ENCODE results near the gene TANK. TPM values are rescaled to one million over a fixed set of nuclear protein-coding genes. Genes with fewer than 3 reads are reported as not detected.
"Not testable (repeated sequence)": the region's sequence is repeated elsewhere in the genome, so short reads cannot be mapped to it uniquely, and the experiment has no call there.

Gene TANK
- total and polyA plus RNA-seq, 4 donors: 33.1 to 76.9 (median 48.5) TPM

DNA sequence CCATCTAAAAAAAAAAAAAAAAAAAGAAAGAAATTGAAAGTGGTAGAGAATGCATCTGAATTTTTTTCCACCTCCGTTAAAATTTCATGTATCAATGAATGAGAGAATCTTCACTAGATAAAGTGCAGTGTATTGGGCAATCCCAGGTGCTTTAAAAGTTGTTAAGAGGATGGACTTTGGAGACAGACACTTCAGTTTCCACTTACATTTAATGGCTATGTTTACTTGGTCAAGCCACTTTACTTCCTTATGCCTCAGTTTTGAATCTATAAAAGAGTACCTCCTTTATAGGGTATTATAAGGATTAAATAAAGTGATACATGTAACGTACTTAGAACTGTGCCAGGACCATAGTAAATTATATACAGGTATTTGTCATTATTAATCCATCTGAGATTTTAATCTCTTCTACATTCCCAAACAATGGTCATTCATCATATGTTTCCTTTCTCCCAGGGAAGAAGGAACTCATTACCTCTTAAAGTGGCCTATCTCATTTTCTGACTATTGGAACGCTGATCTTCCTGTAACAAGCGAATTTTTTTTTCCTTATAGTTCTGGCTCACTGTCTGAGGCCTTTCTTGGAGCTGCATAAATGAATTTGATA is 29.1 kb upstream of the TANK start:
- whole genome bisulfite sequencing, 2 donors: 78 to 82% methylated on average over 4 of the region's 4 CpGs
- intact Hi-C loops (cut with DNase I): no loop called here
- Histone ChIP-seq H3K9me3 (ENCODE audit: control insufficient read depth, low read length) (no peaks in the 10 kb centered on the region), H3K27me3 (ENCODE audit: control insufficient read depth in 1 of 2, insufficient read depth in 2 of 2, low read length in 1 of 2) (no peaks in the 10 kb centered on the region), H3K36me3 (ENCODE audit: control insufficient read depth in 1 of 2, insufficient read depth in 2 of 2, low read length in 1 of 2) (no peaks in the 10 kb centered on the region), H3K4me3 (ENCODE audit: low read length in 2 of 2) (no peak overlapping the region), H3K4me1 (ENCODE audit: control insufficient read depth in 1 of 2, insufficient read depth in 2 of 2, low read length in 2 of 2) (peaks cover 0 to 2% of the 10 kb centered on the region in 2 donors), H3K27ac (ENCODE audit: low read depth in 1 of 2, low read length in 2 of 2) (no peak overlapping the region)
- no peak for ATAC-seq (ENCODE audit: low FRiP score)
- DNase-seq: no peak

DNA sequence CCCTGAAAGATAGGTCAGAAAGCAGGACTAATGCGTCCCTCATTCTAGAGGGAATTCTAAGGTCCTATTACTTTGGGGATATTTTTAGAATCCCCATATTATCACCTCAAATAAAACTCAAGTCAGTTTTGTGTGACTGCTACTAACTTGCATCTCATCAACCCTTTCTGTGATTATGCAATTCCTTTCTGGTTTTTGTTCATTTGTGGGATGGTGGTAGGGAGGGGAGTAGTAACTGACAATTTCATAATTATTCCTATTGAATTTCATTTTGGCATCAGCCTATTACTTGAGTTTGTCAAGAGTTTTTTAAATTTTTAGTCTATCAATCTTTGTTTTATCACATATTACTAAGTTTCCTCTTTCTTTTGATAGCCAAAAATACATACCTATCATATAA is 28.4 kb upstream of the TANK start:
- ATAC-seq (ENCODE audit: low FRiP score) (no peak), DNase-seq (no peak)
- H3K4me1 ChIP-seq (ENCODE audit: control insufficient read depth in 1 of 2, insufficient read depth in 2 of 2, low read length in 2 of 2): peaks cover 0 to 2% of the 10 kb centered on the region in 2 donors
- H3K9me3 ChIP-seq (ENCODE audit: control insufficient read depth, low read length): no peaks in the 10 kb centered on the region
- WGBS, 2 donors: 79 to 81% methylated on average over 1 of the region's 1 CpG
- H3K27me3 ChIP-seq (ENCODE audit: control insufficient read depth in 1 of 2, insufficient read depth in 2 of 2, low read length in 1 of 2): no peaks in the 10 kb centered on the region
- H3K4me3 ChIP-seq (ENCODE audit: low read length in 2 of 2): no peak overlapping the region
- H3K36me3 ChIP-seq (ENCODE audit: control insufficient read depth in 1 of 2, insufficient read depth in 2 of 2, low read length in 1 of 2): no peaks in the 10 kb centered on the region
- no peak overlapping the region for H3K27ac ChIP-seq (ENCODE audit: low read depth in 1 of 2, low read length in 2 of 2)
- intact Hi-C loops (cut with DNase I): no loop called here

DNA sequence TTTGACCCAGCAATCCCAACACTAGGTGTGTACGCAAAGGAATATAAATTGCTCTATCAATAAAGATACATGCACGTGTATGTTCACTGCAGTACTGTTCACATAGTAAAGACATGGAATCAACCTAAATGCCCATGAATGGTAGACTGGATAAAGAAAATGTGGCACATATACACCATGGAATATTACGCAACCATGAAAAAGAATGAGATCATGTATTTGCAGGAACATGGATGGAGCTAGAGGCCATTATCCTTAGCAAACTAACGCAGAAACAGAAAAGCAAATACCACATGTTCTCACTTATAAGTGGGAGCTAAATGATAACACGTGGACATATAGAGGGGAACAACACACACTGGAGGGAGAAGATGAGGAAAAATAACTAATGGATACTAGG is 27.8 kb upstream of the TANK start:
- WGBS, 2 donors: 96 to 97% methylated on average over 5 of the region's 5 CpGs
- H3K27ac ChIP-seq (ENCODE audit: low read depth in 1 of 2, low read length in 2 of 2); DNase-seq; H3K4me1 ChIP-seq (ENCODE audit: control insufficient read depth in 1 of 2, insufficient read depth in 2 of 2, low read length in 2 of 2); H3K36me3 ChIP-seq (ENCODE audit: control insufficient read depth in 1 of 2, insufficient read depth in 2 of 2, low read length in 1 of 2); H3K9me3 ChIP-seq (ENCODE audit: control insufficient read depth, low read length); H3K4me3 ChIP-seq (ENCODE audit: low read length in 2 of 2); intact Hi-C loops (cut with DNase I); ATAC-seq (ENCODE audit: low FRiP score); H3K27me3 ChIP-seq (ENCODE audit: control insufficient read depth in 1 of 2, insufficient read depth in 2 of 2, low read length in 1 of 2): not testable (repeated sequence)

DNA sequence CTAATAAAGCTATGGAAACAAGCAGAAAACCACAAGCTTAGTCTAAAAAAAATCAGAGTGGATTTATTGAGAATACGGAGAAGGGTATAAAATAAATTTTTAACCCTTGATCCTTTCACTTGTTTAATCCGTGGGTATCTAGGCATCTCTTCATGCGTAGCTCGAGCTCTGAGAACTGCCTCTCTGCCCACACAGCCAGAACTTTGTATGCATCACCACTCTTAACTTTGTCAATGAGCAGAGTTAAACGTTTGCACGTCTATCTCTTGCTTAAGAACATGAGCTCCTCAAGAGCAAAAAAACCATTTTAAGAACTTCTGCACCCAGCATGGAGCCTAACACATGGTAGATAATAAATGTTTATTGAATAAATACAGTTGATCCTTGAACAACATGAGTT is 26.9 kb upstream of the TANK start:
- no peaks in the 10 kb centered on the region for H3K27me3 ChIP-seq (ENCODE audit: control insufficient read depth in 1 of 2, insufficient read depth in 2 of 2, low read length in 1 of 2)
- H3K27ac ChIP-seq (ENCODE audit: low read depth in 1 of 2, low read length in 2 of 2): no peak overlapping the region
- H3K4me1 ChIP-seq (ENCODE audit: control insufficient read depth in 1 of 2, insufficient read depth in 2 of 2, low read length in 2 of 2): peaks cover 0 to 2% of the 10 kb centered on the region in 2 donors
- H3K4me3 ChIP-seq (ENCODE audit: low read length in 2 of 2): no peak overlapping the region
- intact Hi-C loops (cut with DNase I): no loop called here
- DNase-seq: no peak
- WGBS, 2 donors: 91 to 93% methylated on average over 6 of the region's 6 CpGs
- ATAC-seq (ENCODE audit: low FRiP score): no peak
- no peaks in the 10 kb centered on the region for H3K9me3 ChIP-seq (ENCODE audit: control insufficient read depth, low read length)
- H3K36me3 ChIP-seq (ENCODE audit: control insufficient read depth in 1 of 2, insufficient read depth in 2 of 2, low read length in 1 of 2): no peaks in the 10 kb centered on the region

DNA sequence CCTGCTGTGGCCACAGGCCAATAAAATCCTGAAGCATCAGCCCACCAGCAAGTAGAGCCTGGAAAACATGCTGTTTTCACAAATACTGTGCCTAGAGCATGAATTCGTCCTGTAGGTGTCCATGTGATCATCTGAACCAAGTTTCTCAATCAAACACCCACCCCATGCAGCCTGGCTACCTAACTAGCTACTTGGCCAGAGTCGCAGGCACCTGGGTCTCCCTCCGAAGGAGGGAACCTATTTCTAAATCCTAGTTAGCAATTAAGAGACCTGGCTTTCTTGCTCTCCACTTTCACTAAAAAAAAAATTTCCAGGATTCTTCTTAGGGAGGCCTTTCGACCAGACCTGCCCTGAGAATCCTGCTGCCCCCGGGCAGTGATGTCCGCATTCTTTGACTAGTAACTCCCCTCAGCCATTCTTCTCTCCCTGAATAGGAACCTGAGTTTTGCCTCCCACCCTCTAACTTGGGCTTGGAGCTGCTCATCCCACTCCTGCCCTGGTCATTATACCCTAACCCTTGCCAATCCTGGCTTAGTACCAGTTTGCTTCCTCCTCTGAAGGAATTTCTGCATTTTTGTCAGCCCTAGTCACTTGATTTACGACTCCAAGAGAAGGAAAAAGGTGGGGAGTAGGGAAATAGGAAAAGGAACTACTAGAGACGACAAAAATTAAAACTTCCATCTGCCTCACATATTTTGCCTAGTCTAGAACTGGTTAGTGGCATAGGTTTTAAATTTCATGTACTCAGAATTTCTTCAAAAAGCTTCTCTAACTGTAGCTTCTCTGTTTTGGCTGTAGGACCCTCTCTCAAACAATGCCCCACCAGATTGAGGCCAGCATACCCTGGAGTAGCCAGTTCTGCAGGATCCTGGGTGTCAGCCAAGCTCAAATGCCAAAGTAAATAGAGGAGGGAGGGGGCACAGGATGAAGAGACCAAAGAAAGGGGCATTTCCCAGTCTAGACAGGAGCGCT is 25.4 kb upstream of the TANK start:
- Histone ChIP-seq H3K27ac (ENCODE audit: low read depth in 1 of 2, low read length in 2 of 2) (no peak overlapping the region), H3K4me1 (ENCODE audit: control insufficient read depth in 1 of 2, insufficient read depth in 2 of 2, low read length in 2 of 2) (peaks cover 0 to 2% of the 10 kb centered on the region in 2 donors), H3K36me3 (ENCODE audit: control insufficient read depth in 1 of 2, insufficient read depth in 2 of 2, low read length in 1 of 2) (no peaks in the 10 kb centered on the region), H3K9me3 (ENCODE audit: control insufficient read depth, low read length) (no peaks in the 10 kb centered on the region), H3K27me3 (ENCODE audit: control insufficient read depth in 1 of 2, insufficient read depth in 2 of 2, low read length in 1 of 2) (no peaks in the 10 kb centered on the region), H3K4me3 (ENCODE audit: low read length in 2 of 2) (no peak overlapping the region)
- intact Hi-C loops (cut with DNase I): no loop called here
- ATAC-seq (ENCODE audit: low FRiP score): no peak
- DNase-seq: peak in 1 of 2 donors; percentile 50
- 55 to 57% methylated on average over 9 of the region's 9 CpGs for WGBS, 2 donors

DNA sequence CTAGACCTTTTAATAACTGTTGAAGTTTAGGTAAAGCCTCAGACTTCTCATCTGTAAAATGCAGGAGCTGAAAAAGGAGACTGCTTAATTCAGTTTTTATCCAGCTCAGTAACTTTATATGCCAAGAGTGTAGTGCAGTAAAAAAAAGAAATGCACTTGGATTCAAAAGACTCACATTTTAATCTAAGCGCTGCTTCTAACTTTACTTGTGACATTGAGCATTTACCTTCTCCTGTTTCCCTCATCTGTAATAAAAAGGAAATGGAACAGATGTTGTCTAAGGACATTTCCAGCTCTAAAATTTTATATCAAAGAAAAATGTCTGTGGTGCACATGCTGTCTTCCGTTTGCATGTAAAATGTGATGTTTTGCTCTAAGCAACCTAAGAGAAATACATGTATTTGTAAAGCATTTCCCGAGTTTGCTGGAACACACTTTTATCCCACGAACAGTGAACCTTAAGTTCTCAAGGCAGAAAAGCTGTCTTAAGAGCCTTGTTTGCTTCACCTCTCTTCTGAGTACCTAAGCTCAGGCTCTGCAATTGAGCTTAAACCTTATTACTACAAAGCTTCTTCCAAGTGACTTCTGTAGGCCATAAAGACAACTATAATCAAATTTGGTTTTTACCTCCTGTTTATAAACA is 24.2 kb upstream of the TANK start:
- Histone ChIP-seq H3K4me1 (ENCODE audit: control insufficient read depth in 1 of 2, insufficient read depth in 2 of 2, low read length in 2 of 2) (peaks cover 0 to 2% of the 10 kb centered on the region in 2 donors), H3K36me3 (ENCODE audit: control insufficient read depth in 1 of 2, insufficient read depth in 2 of 2, low read length in 1 of 2) (no peaks in the 10 kb centered on the region), H3K27me3 (ENCODE audit: control insufficient read depth in 1 of 2, insufficient read depth in 2 of 2, low read length in 1 of 2) (no peaks in the 10 kb centered on the region), H3K27ac (ENCODE audit: low read depth in 1 of 2, low read length in 2 of 2) (no peak overlapping the region), H3K9me3 (ENCODE audit: control insufficient read depth, low read length) (no peaks in the 10 kb centered on the region), H3K4me3 (ENCODE audit: low read length in 2 of 2) (no peak overlapping the region)
- intact Hi-C loops (cut with DNase I): no loop called here
- DNase-seq: no peak
- 42 to 44% methylated on average over 4 of the region's 4 CpGs for WGBS, 2 donors
- no peak for ATAC-seq (ENCODE audit: low FRiP score)

DNA sequence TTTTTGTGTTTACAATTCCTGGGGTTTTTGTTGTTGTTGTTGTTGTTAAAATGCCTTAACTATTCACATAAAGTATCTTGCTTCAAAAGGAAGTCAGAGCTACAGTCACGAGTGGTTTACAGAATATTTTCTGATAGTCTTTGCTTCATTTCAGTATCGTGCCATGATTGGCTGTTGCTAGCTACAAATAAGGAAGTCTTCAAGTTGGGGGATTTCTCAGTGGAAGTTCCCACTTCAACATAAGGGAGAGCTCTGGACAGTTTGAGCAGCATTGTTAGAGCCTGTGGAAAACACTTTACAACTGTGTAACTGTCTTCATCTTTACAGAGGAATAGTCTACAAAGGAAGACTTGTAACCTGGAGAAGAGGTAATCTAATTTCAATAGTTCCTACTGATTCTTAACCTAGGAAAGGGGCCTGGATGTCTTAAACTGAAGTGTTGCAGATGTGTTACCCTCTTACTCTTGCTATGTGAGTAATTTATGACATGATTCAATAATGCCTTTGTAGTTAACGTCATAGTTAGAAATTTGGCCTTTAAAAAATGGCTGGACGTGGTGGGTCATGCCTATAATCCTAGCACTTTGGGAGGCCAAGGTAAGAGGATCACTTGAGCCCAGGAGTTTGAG is 23.4 kb upstream of the TANK start:
- Histone ChIP-seq H3K4me3 (ENCODE audit: low read length in 2 of 2) (no peak overlapping the region), H3K36me3 (ENCODE audit: control insufficient read depth in 1 of 2, insufficient read depth in 2 of 2, low read length in 1 of 2) (no peaks in the 10 kb centered on the region), H3K9me3 (ENCODE audit: control insufficient read depth, low read length) (no peaks in the 10 kb centered on the region), H3K27ac (ENCODE audit: low read depth in 1 of 2, low read length in 2 of 2) (no peak overlapping the region), H3K4me1 (ENCODE audit: control insufficient read depth in 1 of 2, insufficient read depth in 2 of 2, low read length in 2 of 2) (peaks cover 0 to 2% of the 10 kb centered on the region in 2 donors), H3K27me3 (ENCODE audit: control insufficient read depth in 1 of 2, insufficient read depth in 2 of 2, low read length in 1 of 2) (no peaks in the 10 kb centered on the region)
- 45 to 49% methylated on average over 4 of the region's 4 CpGs for WGBS, 2 donors
- DNase-seq (no peak), ATAC-seq (ENCODE audit: low FRiP score) (peak; percentile 78)
- intact Hi-C loops (cut with DNase I): no loop called here

DNA sequence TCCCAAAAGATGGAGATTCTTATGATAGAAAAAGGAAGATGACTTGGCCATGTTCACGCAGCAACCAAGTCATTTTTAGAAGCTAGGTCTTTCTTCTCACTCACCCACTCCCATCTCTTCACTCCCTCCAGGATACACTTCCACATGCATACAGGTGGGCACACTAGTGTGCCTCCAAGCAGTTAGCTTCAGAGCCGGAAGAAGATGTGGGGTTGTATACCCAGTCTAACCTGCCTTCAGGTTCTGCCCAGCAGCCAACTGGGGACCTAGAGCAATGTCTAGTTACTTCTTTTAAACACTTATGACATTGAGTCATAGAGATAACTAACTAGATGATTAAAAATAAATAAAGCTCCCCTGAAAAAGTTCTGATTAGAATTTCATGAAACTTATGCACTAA is 21.8 kb upstream of the TANK start:
- intact Hi-C loops (cut with DNase I): no loop called here
- ATAC-seq (ENCODE audit: low FRiP score): no peak
- DNase-seq: no peak
- Histone ChIP-seq H3K4me3 (ENCODE audit: low read length in 2 of 2) (no peak overlapping the region), H3K9me3 (ENCODE audit: control insufficient read depth, low read length) (no peaks in the 10 kb centered on the region), H3K4me1 (ENCODE audit: control insufficient read depth in 1 of 2, insufficient read depth in 2 of 2, low read length in 2 of 2) (peaks cover 0 to 2% of the 10 kb centered on the region in 2 donors), H3K36me3 (ENCODE audit: control insufficient read depth in 1 of 2, insufficient read depth in 2 of 2, low read length in 1 of 2) (no peaks in the 10 kb centered on the region), H3K27ac (ENCODE audit: low read depth in 1 of 2, low read length in 2 of 2) (no peak overlapping the region), H3K27me3 (ENCODE audit: control insufficient read depth in 1 of 2, insufficient read depth in 2 of 2, low read length in 1 of 2) (no peaks in the 10 kb centered on the region)
- 93 to 96% methylated on average over 2 of the region's 2 CpGs for WGBS, 2 donors

Data from aorta (tissue), 5 donors.